Calu3 (cell line): ENCODE data around the gene ZC3H13. TPM values are rescaled to one million over a fixed set of nuclear protein-coding genes. Genes with fewer than 3 reads are reported as not detected.

Experiments used
- BruUV-seq: library from RNA; stranded (reverse); fragments of 400-500 nt; replicated peaks from 2 replicates; lab custom pipeline; 2021; lab: Mats Ljungman, UMichigan
- CTCF ChIA-PET: fragments of 300-600 bp; sonication (Branson Sonifier 250); formaldehyde crosslinking; loops from one replicate; lab custom pipeline; 2022; ENCODE audit warnings: antibody characterized with exemption; lab: Charles Lee
- DNase-seq: peaks from one replicate; pipeline ENCODE4 v3.0.0; 2022
- H3K27ac Mint-ChIP-seq: one replicate; pipeline ENCODE4 v1.8.0; 2022; ENCODE audit warnings: mixed read lengths; ENCODE audit not compliant: unreplicated experiment
- H3K27me3 Mint-ChIP-seq: one replicate; pipeline ENCODE4 v1.8.0; 2022; ENCODE audit warnings: mixed read lengths; ENCODE audit not compliant: unreplicated experiment
- H3K36me3 Mint-ChIP-seq: one replicate; pipeline ENCODE4 v1.8.0; 2022; ENCODE audit warnings: mild to moderate bottlenecking, moderate library complexity, mixed read lengths; ENCODE audit not compliant: insufficient read depth, unreplicated experiment
- H3K4me1 Mint-ChIP-seq: one replicate; pipeline ENCODE4 v1.8.0; 2022; ENCODE audit warnings: mild to moderate bottlenecking, low read depth, mixed read lengths; ENCODE audit not compliant: unreplicated experiment
- H3K4me3 Mint-ChIP-seq: one replicate; pipeline ENCODE4 v1.8.0; 2022; ENCODE audit warnings: mild to moderate bottlenecking, low read depth, moderate library complexity, mixed read lengths; ENCODE audit not compliant: unreplicated experiment
- H3K9me3 Mint-ChIP-seq: one replicate; pipeline ENCODE4 v1.8.0; 2022; ENCODE audit warnings: low read depth, mixed read lengths; ENCODE audit not compliant: unreplicated experiment
- CTCF ChIP-seq: fragments of 200-600 bp; IDR thresholded peaks from one replicate; pipeline ENCODE4 v1.8.0; 2022; ENCODE audit warnings: antibody characterized with exemption; ENCODE audit not compliant: unreplicated experiment
- intact Hi-C: fragments of 100-400 bp; cut with micrococcal nuclease; formaldehyde crosslinking; loops from one replicate; pipeline ENCODE4 v1.10.0; 2022; ENCODE audit not compliant: unreplicated experiment
- total RNA-seq: library from RNA; stranded (reverse); gene quantifications from 2 replicates; pipeline ENCODE4 v1.2.3, GENCODE V29; 2022

The ZC3H13 gene
- total RNA-seq, 1 experiment from 2014 or later: 28.5 TPM

- peaks cover 23% of the 10 kb centered on the region for H3K4me1 Mint-ChIP-seq
- H3K36me3 Mint-ChIP-seq: no peaks in the 10 kb centered on the region
- intact Hi-C loops: no loop called here
- no peak overlapping the region for H3K4me3 Mint-ChIP-seq
- TF ChIP-seq CTCF: no peak
- no peaks in the 10 kb centered on the region for H3K27me3 Mint-ChIP-seq
- DNase-seq: no peak
- BruUV-seq: no TSS peak
- CTCF ChIA-PET: no interaction called here
- no peaks in the 10 kb centered on the region for H3K9me3 Mint-ChIP-seq
- no peak overlapping the region for H3K27ac Mint-ChIP-seq
Observed at GRCh38 chr13:46025157-46025556, 27.4 kb downstream of the ZC3H13 start.

GRCh38 chr13:46022481-46022880 is 30.1 kb downstream of the ZC3H13 start:
- Mint-ChIP-seq H3K27me3 (no peaks in the 10 kb centered on the region), H3K4me3 (no peak overlapping the region), H3K9me3 (no peaks in the 10 kb centered on the region), H3K36me3 (no peaks in the 10 kb centered on the region), H3K4me1 (peaks cover 23% of the 10 kb centered on the region), H3K27ac (no peak overlapping the region)
- BruUV-seq: no TSS peak
- no peak for TF ChIP-seq CTCF
- no peak for DNase-seq
- CTCF ChIA-PET: no interaction called here
- intact Hi-C loops: no loop called here

- H3K27me3 Mint-ChIP-seq: no peaks in the 10 kb centered on the region
- BruUV-seq: no TSS peak
- DNase-seq: no peak
- no peak for TF ChIP-seq CTCF
- no peaks in the 10 kb centered on the region for H3K36me3 Mint-ChIP-seq
- no peak overlapping the region for H3K4me3 Mint-ChIP-seq
- no peak overlapping the region for H3K27ac Mint-ChIP-seq
- intact Hi-C loops: no loop called here
- H3K9me3 Mint-ChIP-seq: no peaks in the 10 kb centered on the region
- CTCF ChIA-PET: no interaction called here
- H3K4me1 Mint-ChIP-seq: no peaks in the 10 kb centered on the region
Observed at GRCh38 chr13:46016216-46016615, 36.3 kb downstream of the ZC3H13 start.

- intact Hi-C loops: no loop called here
- Mint-ChIP-seq H3K4me3 (no peak overlapping the region), H3K4me1 (no peaks in the 10 kb centered on the region), H3K27ac (no peak overlapping the region), H3K36me3 (peaks cover 2% of the 10 kb centered on the region), H3K27me3 (no peaks in the 10 kb centered on the region), H3K9me3 (no peaks in the 10 kb centered on the region)
- CTCF ChIA-PET: no interaction called here
- TF ChIP-seq CTCF: no peak
- BruUV-seq: no TSS peak
- DNase-seq: no peak
Observed at GRCh38 chr13:46015366-46015765, 37.2 kb downstream of the ZC3H13 start.

- no peak overlapping the region for H3K27ac Mint-ChIP-seq
- H3K9me3 Mint-ChIP-seq: no peaks in the 10 kb centered on the region
- no peaks in the 10 kb centered on the region for H3K4me1 Mint-ChIP-seq
- TF ChIP-seq CTCF: no peak
- peaks cover 4% of the 10 kb centered on the region for H3K36me3 Mint-ChIP-seq
- CTCF ChIA-PET: no interaction called here
- no peak overlapping the region for H3K4me3 Mint-ChIP-seq
- no peak for DNase-seq
- intact Hi-C loops: no loop called here
- no peaks in the 10 kb centered on the region for H3K27me3 Mint-ChIP-seq
- no TSS peak for BruUV-seq
Observed at GRCh38 chr13:46012404-46012803, 40.1 kb downstream of the ZC3H13 start.
